ENCODE results near the gene FRY. TPM values are rescaled to one million over a fixed set of nuclear protein-coding genes. Genes with fewer than 3 reads are reported as not detected.

FRY gene
- total RNA-seq, 1 donor = 12.3 TPM

DNA sequence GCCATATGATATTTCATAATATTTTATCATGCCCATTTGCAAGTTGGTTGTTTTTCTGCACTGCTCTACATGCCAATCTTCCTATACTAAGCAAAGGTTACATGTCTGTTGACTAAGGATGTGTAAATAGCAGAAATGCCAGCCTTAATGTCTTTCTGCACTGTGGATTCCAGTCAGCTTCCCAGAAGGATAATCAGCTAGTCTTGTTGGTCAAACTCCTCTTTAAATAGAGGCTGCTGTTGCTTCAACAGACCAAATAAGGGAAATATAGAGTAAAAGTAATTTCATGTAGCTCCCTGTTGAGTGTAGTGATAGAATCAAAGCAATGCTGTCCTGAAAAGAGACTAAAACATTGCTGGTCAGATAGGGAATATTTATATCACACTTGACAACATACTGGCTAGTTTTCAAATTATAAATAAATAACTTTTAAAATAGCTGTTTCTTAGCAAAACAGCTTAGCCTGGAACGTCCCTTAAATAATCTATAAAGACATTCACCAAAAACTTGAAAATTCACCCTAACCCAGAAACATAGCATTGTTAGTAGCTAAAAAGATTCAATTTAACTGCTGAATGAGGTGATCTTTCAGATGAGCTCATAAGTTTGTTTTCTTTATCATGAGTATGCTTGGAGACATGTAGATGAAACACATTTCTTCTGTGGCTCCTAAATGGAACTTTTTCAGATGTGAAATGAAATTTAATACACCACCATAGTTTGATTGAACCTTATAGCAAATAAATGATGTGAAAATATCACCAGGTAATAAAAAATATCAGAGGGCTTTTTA, 56.6 kb downstream of the FRY start:
- Histone ChIP-seq H3K4me1 (ENCODE audit: insufficient read depth, low read length) (peaks cover 20% of the 10 kb centered on the region), H3K27me3 (ENCODE audit: insufficient read depth, low read length) (no peaks in the 10 kb centered on the region), H4K20me1 (ENCODE audit: insufficient read depth, low read length) (no peaks in the 10 kb centered on the region), H3K79me2 (ENCODE audit: insufficient read depth, low read length) (no peaks in the 10 kb centered on the region), H3K36me3 (ENCODE audit: insufficient read depth, low read length) (no peaks in the 10 kb centered on the region), H3K4me2 (ENCODE audit: insufficient read depth, low read length) (no peak overlapping the region), H3K9me3 (ENCODE audit: low read depth, low read length) (no peaks in the 10 kb centered on the region), H3K4me3 (ENCODE audit: insufficient read depth, low read length) (no peak overlapping the region), H3K27ac (ENCODE audit: low read depth, low read length) (no peak overlapping the region), H2AFZ (ENCODE audit: low read length) (no peak overlapping the region)
- TF ChIP-seq, protein P1, sequence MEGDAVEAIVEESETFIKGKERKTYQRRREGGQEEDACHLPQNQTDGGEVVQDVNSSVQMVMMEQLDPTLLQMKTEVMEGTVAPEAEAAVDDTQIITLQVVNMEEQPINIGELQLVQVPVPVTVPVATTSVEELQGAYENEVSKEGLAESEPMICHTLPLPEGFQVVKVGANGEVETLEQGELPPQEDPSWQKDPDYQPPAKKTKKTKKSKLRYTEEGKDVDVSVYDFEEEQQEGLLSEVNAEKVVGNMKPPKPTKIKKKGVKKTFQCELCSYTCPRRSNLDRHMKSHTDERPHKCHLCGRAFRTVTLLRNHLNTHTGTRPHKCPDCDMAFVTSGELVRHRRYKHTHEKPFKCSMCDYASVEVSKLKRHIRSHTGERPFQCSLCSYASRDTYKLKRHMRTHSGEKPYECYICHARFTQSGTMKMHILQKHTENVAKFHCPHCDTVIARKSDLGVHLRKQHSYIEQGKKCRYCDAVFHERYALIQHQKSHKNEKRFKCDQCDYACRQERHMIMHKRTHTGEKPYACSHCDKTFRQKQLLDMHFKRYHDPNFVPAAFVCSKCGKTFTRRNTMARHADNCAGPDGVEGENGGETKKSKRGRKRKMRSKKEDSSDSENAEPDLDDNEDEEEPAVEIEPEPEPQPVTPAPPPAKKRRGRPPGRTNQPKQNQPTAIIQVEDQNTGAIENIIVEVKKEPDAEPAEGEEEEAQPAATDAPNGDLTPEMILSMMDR (IDR thresholded peaks at IDR 0.05; ENCODE audit: extremely low read depth, low read depth, low read length) = no peak
- no peak for DNase-seq (ENCODE audit: insufficient read length, low spot score, missing footprints)

DNA sequence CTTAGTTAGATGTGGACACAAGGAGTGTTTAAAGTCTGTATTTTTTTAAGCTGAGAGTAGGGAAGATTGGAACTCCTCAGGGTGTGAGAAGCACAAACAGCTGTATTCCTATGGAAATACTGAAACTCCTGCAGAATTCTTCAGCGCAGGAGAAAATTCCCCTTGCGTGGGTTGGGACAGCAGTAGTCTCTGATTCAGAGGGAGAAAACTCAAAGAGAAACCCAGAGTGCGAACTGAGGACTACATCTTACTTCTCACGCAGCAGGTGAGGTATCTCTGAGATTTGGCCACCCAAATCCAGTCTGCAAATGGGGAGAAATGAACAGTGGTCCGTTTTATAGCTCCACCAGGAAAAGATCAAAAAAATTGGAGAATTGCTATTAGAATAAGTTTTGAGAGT, 60.9 kb downstream of the FRY start:
- Histone ChIP-seq H4K20me1 (ENCODE audit: insufficient read depth, low read length) (no peaks in the 10 kb centered on the region), H3K27ac (ENCODE audit: low read depth, low read length) (no peak overlapping the region), H3K79me2 (ENCODE audit: insufficient read depth, low read length) (no peaks in the 10 kb centered on the region), H3K27me3 (ENCODE audit: insufficient read depth, low read length) (no peaks in the 10 kb centered on the region), H3K4me1 (ENCODE audit: insufficient read depth, low read length) (peaks cover 8% of the 10 kb centered on the region), H3K4me3 (ENCODE audit: insufficient read depth, low read length) (no peak overlapping the region), H3K36me3 (ENCODE audit: insufficient read depth, low read length) (no peaks in the 10 kb centered on the region), H3K9me3 (ENCODE audit: low read depth, low read length) (no peaks in the 10 kb centered on the region), H3K4me2 (ENCODE audit: insufficient read depth, low read length) (no peak overlapping the region), H2AFZ (ENCODE audit: low read length) (no peak overlapping the region)
- no peak for DNase-seq (ENCODE audit: insufficient read length, low spot score, missing footprints)
- TF ChIP-seq, protein P1 (IDR thresholded peaks at IDR 0.05; ENCODE audit: extremely low read depth, low read depth, low read length) = no peak

DNA sequence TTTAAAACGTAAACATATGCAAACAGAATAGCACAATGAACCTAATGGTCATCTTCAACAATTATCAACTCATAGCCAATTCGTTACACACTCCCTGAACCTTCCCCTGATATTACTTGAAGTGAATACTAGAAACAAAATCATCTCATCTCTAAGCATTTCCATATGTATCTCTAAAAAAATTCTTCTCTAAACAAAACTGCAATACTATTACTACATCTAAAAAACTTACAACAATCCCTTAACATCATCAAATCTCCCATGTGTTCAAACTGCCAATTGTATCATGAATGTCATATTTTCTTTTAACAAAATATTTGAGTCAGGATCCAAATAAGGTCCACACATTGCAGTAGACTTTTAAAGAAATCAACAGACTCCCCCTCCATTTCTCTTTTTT, 61.4 kb downstream of the FRY start:
- H3K27me3 ChIP-seq (ENCODE audit: insufficient read depth, low read length) = no peaks in the 10 kb centered on the region

DNA sequence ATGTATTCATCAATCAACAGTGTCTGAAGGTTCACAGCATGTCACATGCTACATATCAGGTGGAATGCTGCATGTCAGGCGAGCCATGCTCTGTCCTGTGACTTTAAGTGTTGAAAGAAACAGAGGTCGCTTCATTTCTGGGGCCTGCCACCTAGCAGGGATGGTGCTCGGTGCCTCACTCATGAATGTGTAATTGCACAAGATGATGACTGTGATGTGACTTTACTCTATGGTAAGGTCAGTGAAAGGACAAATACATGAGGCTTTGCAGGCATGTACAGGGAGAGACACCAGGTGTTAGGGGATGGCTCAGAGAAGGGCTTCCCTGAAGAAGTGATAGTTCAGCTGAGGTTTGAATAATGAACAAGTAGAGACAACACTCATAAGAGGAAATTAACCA, 66.7 kb downstream of the FRY start:
- Histone ChIP-seq H3K36me3 (ENCODE audit: insufficient read depth, low read length) (no peaks in the 10 kb centered on the region), H3K9me3 (ENCODE audit: low read depth, low read length) (no peaks in the 10 kb centered on the region), H4K20me1 (ENCODE audit: insufficient read depth, low read length) (no peaks in the 10 kb centered on the region), H3K4me3 (ENCODE audit: insufficient read depth, low read length) (no peak overlapping the region), H3K4me1 (ENCODE audit: insufficient read depth, low read length) (no peaks in the 10 kb centered on the region), H3K79me2 (ENCODE audit: insufficient read depth, low read length) (no peaks in the 10 kb centered on the region), H3K27me3 (ENCODE audit: insufficient read depth, low read length) (no peaks in the 10 kb centered on the region), H3K4me2 (ENCODE audit: insufficient read depth, low read length) (no peak overlapping the region), H3K27ac (ENCODE audit: low read depth, low read length) (no peak overlapping the region), H2AFZ (ENCODE audit: low read length) (no peak overlapping the region)
- TF ChIP-seq, protein P1 (IDR thresholded peaks at IDR 0.05; ENCODE audit: extremely low read depth, low read depth, low read length) = no peak
- DNase-seq (ENCODE audit: insufficient read length, low spot score, missing footprints) = peak; percentile 69

More for the DNA sequence above, 61.4 kb downstream of the FRY start:
- no peak for DNase-seq (ENCODE audit: insufficient read length, low spot score, missing footprints)
- Histone ChIP-seq H3K36me3 (ENCODE audit: insufficient read depth, low read length) (no peaks in the 10 kb centered on the region), H3K4me3 (ENCODE audit: insufficient read depth, low read length) (no peak overlapping the region), H3K4me2 (ENCODE audit: insufficient read depth, low read length) (no peak overlapping the region), H4K20me1 (ENCODE audit: insufficient read depth, low read length) (no peaks in the 10 kb centered on the region), H3K9me3 (ENCODE audit: low read depth, low read length) (no peaks in the 10 kb centered on the region), H3K27ac (ENCODE audit: low read depth, low read length) (no peak overlapping the region), H3K79me2 (ENCODE audit: insufficient read depth, low read length) (no peaks in the 10 kb centered on the region), H3K4me1 (ENCODE audit: insufficient read depth, low read length) (peaks cover 6% of the 10 kb centered on the region), H2AFZ (ENCODE audit: low read length) (no peak overlapping the region)
- TF ChIP-seq, protein P1 (IDR thresholded peaks at IDR 0.05; ENCODE audit: extremely low read depth, low read depth, low read length) = no peak
